Activated T-helper 17 cell treated with anti-CD3 and anti-CD28 coated beads, Interleukin-2, amount 50 U/mL, for 72 hours (primary cell): ENCODE data around the gene MCF2L2. TPM values are rescaled to one million over a fixed set of nuclear protein-coding genes. Genes with fewer than 3 reads are reported as not detected.

Experiments used
- ATAC-seq: fragments of 150-1000 bp; cut with Tn5 transposase; replicated peaks from 2 replicates; pipeline ENCODE4 v1.10.0; 2021; ENCODE audit warnings: mild to moderate bottlenecking, moderate library complexity
- H3K27ac Mint-ChIP-seq: one replicate; pipeline ENCODE4 v1.8.0; 2022; ENCODE audit warnings: mixed read lengths
- H3K27me3 Mint-ChIP-seq: one replicate; pipeline ENCODE4 v1.8.0; 2022; ENCODE audit warnings: mixed read lengths
- H3K36me3 Mint-ChIP-seq: one replicate; pipeline ENCODE4 v1.8.0; 2022; ENCODE audit warnings: low read depth, mild to moderate bottlenecking, mixed read lengths
- H3K4me1 Mint-ChIP-seq: one replicate; pipeline ENCODE4 v1.8.0; 2022; ENCODE audit warnings: mixed read lengths
- H3K4me3 Mint-ChIP-seq: one replicate; pipeline ENCODE4 v1.8.0; 2022; ENCODE audit warnings: mild to moderate bottlenecking, mixed read lengths
- H3K9me3 Mint-ChIP-seq: one replicate; pipeline ENCODE4 v1.8.0; 2022; ENCODE audit warnings: mixed read lengths
- total RNA-seq, 2 donors: library from RNA; stranded (reverse); gene quantifications; one replicate each; pipeline ENCODE4 v1.2.3, GENCODE V29; 2022

MCF2L2 gene
- total RNA-seq, 2 donors from 2014 or later = 9.0 to 10.0 TPM

- no peak overlapping the region for H3K4me3 Mint-ChIP-seq
- no peaks in the 10 kb centered on the region for H3K36me3 Mint-ChIP-seq
- no peak for ATAC-seq
- no peaks in the 10 kb centered on the region for H3K9me3 Mint-ChIP-seq
- H3K4me1 Mint-ChIP-seq = peaks cover 16% of the 10 kb centered on the region
- no peak overlapping the region for H3K27ac Mint-ChIP-seq
- no peaks in the 10 kb centered on the region for H3K27me3 Mint-ChIP-seq
Measured at GRCh38 chr3:183155499-183155898, 272.9 kb downstream of the MCF2L2 start.

GRCh38 chr3:183153210-183153950 lies 275.0 kb downstream of the MCF2L2 start:
- no peak for ATAC-seq
- no peaks in the 10 kb centered on the region for H3K27me3 Mint-ChIP-seq
- H3K36me3 Mint-ChIP-seq = no peaks in the 10 kb centered on the region
- H3K9me3 Mint-ChIP-seq = no peaks in the 10 kb centered on the region
- H3K27ac Mint-ChIP-seq = no peak overlapping the region
- H3K4me3 Mint-ChIP-seq = no peak overlapping the region
- peaks cover 6% of the 10 kb centered on the region for H3K4me1 Mint-ChIP-seq

- Mint-ChIP-seq H3K9me3 (no peaks in the 10 kb centered on the region), H3K27me3 (no peaks in the 10 kb centered on the region), H3K36me3 (no peaks in the 10 kb centered on the region), H3K4me1 (no peaks in the 10 kb centered on the region), H3K4me3 (no peak overlapping the region), H3K27ac (no peak overlapping the region)
- no peak for ATAC-seq
Measured at GRCh38 chr3:183151821-183152351, 276.5 kb downstream of the MCF2L2 start.

GRCh38 chr3:183151086-183151485 lies 277.3 kb downstream of the MCF2L2 start:
- Mint-ChIP-seq H3K4me3 (no peak overlapping the region), H3K27me3 (no peaks in the 10 kb centered on the region), H3K4me1 (no peaks in the 10 kb centered on the region), H3K36me3 (no peaks in the 10 kb centered on the region), H3K9me3 (no peaks in the 10 kb centered on the region), H3K27ac (no peak overlapping the region)
- ATAC-seq = no peak

GRCh38 chr3:183149915-183150750 lies 278.3 kb downstream of the MCF2L2 start:
- H3K4me3 Mint-ChIP-seq = no peak overlapping the region
- H3K27me3 Mint-ChIP-seq = no peaks in the 10 kb centered on the region
- H3K36me3 Mint-ChIP-seq = no peaks in the 10 kb centered on the region
- ATAC-seq = no peak
- no peak overlapping the region for H3K27ac Mint-ChIP-seq
- H3K4me1 Mint-ChIP-seq = no peaks in the 10 kb centered on the region
- no peaks in the 10 kb centered on the region for H3K9me3 Mint-ChIP-seq

GRCh38 chr3:183148056-183148455 lies 280.4 kb downstream of the MCF2L2 start:
- no peaks in the 10 kb centered on the region for H3K36me3 Mint-ChIP-seq
- H3K4me3 Mint-ChIP-seq = no peak overlapping the region
- H3K9me3 Mint-ChIP-seq = no peaks in the 10 kb centered on the region

GRCh38 chr3:183144363-183144762 lies 284.1 kb downstream of the MCF2L2 start:
- Mint-ChIP-seq H3K27me3 (no peaks in the 10 kb centered on the region), H3K36me3 (no peaks in the 10 kb centered on the region), H3K4me3 (no peak overlapping the region), H3K27ac (no peak overlapping the region), H3K9me3 (no peaks in the 10 kb centered on the region), H3K4me1 (no peaks in the 10 kb centered on the region)
- ATAC-seq = no peak

More at GRCh38 chr3:183148056-183148455, 280.4 kb downstream of the MCF2L2 start:
- no peak for ATAC-seq
- Mint-ChIP-seq H3K27me3 (no peaks in the 10 kb centered on the region), H3K4me1 (no peaks in the 10 kb centered on the region), H3K27ac (no peak overlapping the region)

GRCh38 chr3:183142199-183142598 lies 286.2 kb downstream of the MCF2L2 start:
- H3K36me3 Mint-ChIP-seq = no peaks in the 10 kb centered on the region
- no peaks in the 10 kb centered on the region for H3K27me3 Mint-ChIP-seq
- no peak overlapping the region for H3K4me3 Mint-ChIP-seq
- no peak overlapping the region for H3K27ac Mint-ChIP-seq
- H3K4me1 Mint-ChIP-seq = no peaks in the 10 kb centered on the region
- no peaks in the 10 kb centered on the region for H3K9me3 Mint-ChIP-seq
- ATAC-seq = no peak

GRCh38 chr3:183134844-183135243 lies 293.6 kb downstream of the MCF2L2 start:
- Mint-ChIP-seq H3K27me3 (no peaks in the 10 kb centered on the region), H3K4me1 (no peaks in the 10 kb centered on the region), H3K27ac (no peak overlapping the region), H3K36me3 (peaks cover 18% of the 10 kb centered on the region), H3K9me3 (no peaks in the 10 kb centered on the region), H3K4me3 (no peak overlapping the region)
- ATAC-seq = no peak

- Mint-ChIP-seq H3K27me3 (no peaks in the 10 kb centered on the region), H3K36me3 (peaks cover 23% of the 10 kb centered on the region)
Measured at GRCh38 chr3:183132409-183132808, 296.0 kb downstream of the MCF2L2 start.

GRCh38 chr3:183131735-183132134 lies 296.7 kb downstream of the MCF2L2 start:
- no peak overlapping the region for H3K4me3 Mint-ChIP-seq
- peaks cover 23% of the 10 kb centered on the region for H3K36me3 Mint-ChIP-seq
- no peaks in the 10 kb centered on the region for H3K4me1 Mint-ChIP-seq
- H3K9me3 Mint-ChIP-seq = peaks cover 6% of the 10 kb centered on the region
- no peaks in the 10 kb centered on the region for H3K27me3 Mint-ChIP-seq
- no peak overlapping the region for H3K27ac Mint-ChIP-seq
- no peak for ATAC-seq

More at GRCh38 chr3:183132409-183132808, 296.0 kb downstream of the MCF2L2 start:
- peaks cover 6% of the 10 kb centered on the region for H3K9me3 Mint-ChIP-seq
- H3K27ac Mint-ChIP-seq = no peak overlapping the region
- no peaks in the 10 kb centered on the region for H3K4me1 Mint-ChIP-seq
- ATAC-seq = no peak
- no peak overlapping the region for H3K4me3 Mint-ChIP-seq

GRCh38 chr3:183131186-183131725 lies 297.2 kb downstream of the MCF2L2 start:
- Mint-ChIP-seq H3K27me3 (no peaks in the 10 kb centered on the region), H3K36me3 (peaks cover 23% of the 10 kb centered on the region), H3K4me1 (no peaks in the 10 kb centered on the region), H3K27ac (no peak overlapping the region), H3K4me3 (no peak overlapping the region), H3K9me3 (peaks cover 6% of the 10 kb centered on the region)
- ATAC-seq = no peak

GRCh38 chr3:183129243-183129642 lies 299.2 kb downstream of the MCF2L2 start:
- Mint-ChIP-seq H3K36me3 (peaks cover 11% of the 10 kb centered on the region), H3K27ac (no peak overlapping the region), H3K4me3 (no peak overlapping the region), H3K9me3 (peaks cover 6% of the 10 kb centered on the region), H3K4me1 (no peaks in the 10 kb centered on the region), H3K27me3 (no peaks in the 10 kb centered on the region)
- ATAC-seq = no peak

- no peaks in the 10 kb centered on the region for H3K27me3 Mint-ChIP-seq
- no peak overlapping the region for H3K4me3 Mint-ChIP-seq
- ATAC-seq = no peak
- no peaks in the 10 kb centered on the region for H3K4me1 Mint-ChIP-seq
- H3K36me3 Mint-ChIP-seq = peaks cover 5% of the 10 kb centered on the region
- peaks cover 6% of the 10 kb centered on the region for H3K9me3 Mint-ChIP-seq
- no peak overlapping the region for H3K27ac Mint-ChIP-seq
Measured at GRCh38 chr3:183128709-183129108, 299.7 kb downstream of the MCF2L2 start.
